H1 (cell line): Measurements from ENCODE around the gene SUPT4H1. TPM values are rescaled to one million over a fixed set of nuclear protein-coding genes. Genes with fewer than 3 reads are reported as not detected.

Experiments
- CTCF ChIA-PET: fragments of 300-600 bp; sonication (Branson Sonifier 250); formaldehyde crosslinking; loops from one replicate; lab custom pipeline; 2021; ENCODE audit not compliant: partially characterized antibody; lab: Charles Lee
- POLR2A ChIA-PET: fragments of 300-600 bp; sonication (Branson Sonifier 250); formaldehyde crosslinking; loops from one replicate; lab custom pipeline; 2021; ENCODE audit warnings: inconsistent platforms; ENCODE audit not compliant: partially characterized antibody; lab: Charles Lee
- DNase-seq, 2 experiments: peaks; one replicate each; pipeline versions ENCODE4 v3.0.0 to v3.0.0-alpha.2; 2010 to 2022; ENCODE audit warnings: low spot score in 2 of 2, low read depth in 1 of 2, mixed read lengths in 1 of 2
- FAIRE-seq: peaks from 2 replicates; lab custom pipeline; 2011; peaks lifted over from hg19 to GRCh38; lab: Jason Lieb, UNC
- H2AFZ ChIP-seq: 2 replicates; pipeline ENCODE4 v1.8.1; 2012; ENCODE audit warnings: low read length, inconsistent platforms
- H2AK5ac ChIP-seq: 2 replicates; pipeline ENCODE4 v1.6.1; 2013; ENCODE audit warnings: low read depth, low read length
- H2BK120ac ChIP-seq: replicated peaks from 2 replicates; pipeline ENCODE3; 2013; ENCODE audit warnings: low read depth, low read length, inconsistent platforms
- H2BK12ac ChIP-seq: 2 replicates; pipeline ENCODE4 v1.6.1; 2013; ENCODE audit warnings: low read depth, low read length
- H2BK15ac ChIP-seq: 2 replicates; pipeline ENCODE4 v1.6.1; 2013; ENCODE audit warnings: low read length
- H2BK20ac ChIP-seq: 2 replicates; pipeline ENCODE4 v1.6.1; 2013; ENCODE audit warnings: low read length
- H2BK5ac ChIP-seq: 2 replicates; pipeline ENCODE4 v1.6.1; 2013; ENCODE audit warnings: low read depth, low read length
- H3K14ac ChIP-seq: 2 replicates; pipeline ENCODE4 v1.6.1; 2013; ENCODE audit warnings: inconsistent platforms; ENCODE audit not compliant: insufficient read length
- H3K18ac ChIP-seq: 2 replicates; pipeline ENCODE4 v1.6.1; 2013; ENCODE audit warnings: low read length; ENCODE audit errors: extremely low read depth
- H3K23ac ChIP-seq: 2 replicates; pipeline ENCODE4 v1.6.1; 2013; ENCODE audit warnings: inconsistent platforms; ENCODE audit not compliant: insufficient read length
- H3K23me2 ChIP-seq: 2 replicates; pipeline ENCODE4 v1.6.1; 2013; ENCODE audit warnings: low read depth, low read length
- H3K27ac ChIP-seq: 2 replicates; pipeline ENCODE4 v1.6.1; 2011; ENCODE audit warnings: low read depth, low read length, inconsistent platforms
- H3K27me3 ChIP-seq, 4 experiments: replicated peaks in 1 of 4; 1 replicate in 1 of 4; 2 replicates in 3 of 4; pipeline versions ENCODE4 v1.6.1 to v1.8.1; 2011 to 2013; ENCODE audit warnings: low read length in 3 of 4, mild to moderate bottlenecking in 3 of 4, inconsistent platforms in 2 of 4, mixed read lengths in 2 of 4, moderate library complexity in 1 of 4; ENCODE audit not compliant: control insufficient read depth in 3 of 4, insufficient read depth in 3 of 4; ENCODE audit errors: extremely low read depth in 1 of 4
- H3K36me3 ChIP-seq, 4 experiments: 2 replicates each; pipeline versions ENCODE4 v1.6.1 to v1.8.1; 2011 to 2013; ENCODE audit warnings: mild to moderate bottlenecking in 4 of 4, low read length in 3 of 4, moderate library complexity in 2 of 4, control low read depth in 1 of 4, inconsistent platforms in 1 of 4; ENCODE audit not compliant: insufficient read depth in 4 of 4, control insufficient read depth in 2 of 4
- H3K4ac ChIP-seq: replicated peaks from 2 replicates; pipeline ENCODE3; 2013; ENCODE audit warnings: low read length, low read depth, mixed read lengths, inconsistent platforms; ENCODE audit not compliant: insufficient read length
- H3K4me1 ChIP-seq, 4 experiments: replicated peaks in 1 of 4; 1 replicate in 1 of 4; 2 replicates in 3 of 4; pipeline versions ENCODE4 v1.6.1 to v1.8.1; 2011 to 2013; ENCODE audit warnings: low read length in 3 of 4, inconsistent platforms in 2 of 4, mixed read lengths in 1 of 4; ENCODE audit not compliant: insufficient read depth in 4 of 4, control insufficient read depth in 3 of 4
- H3K4me2 ChIP-seq, 2 experiments: 2 replicates each; pipeline versions ENCODE4 v1.6.1 to v1.8.1; 2011 to 2013; ENCODE audit warnings: low read depth in 2 of 2, low read length in 2 of 2, control low read depth in 1 of 2, inconsistent platforms in 1 of 2, mild to moderate bottlenecking in 1 of 2; ENCODE audit not compliant: insufficient read depth in 1 of 2
- H3K4me3 ChIP-seq, 4 experiments: fragments of 200-600, 300-600 bp in 1 of 4; sonication (generic), shearing (Covaris generic), sonication (Bioruptor Twin) in 1 of 4; 2 replicates each; pipeline versions ENCODE4 v1.5.1 to v1.8.1; 2011 to 2016; ENCODE audit warnings: low read length in 4 of 4, low read depth in 3 of 4, control low read depth in 2 of 4, inconsistent platforms in 2 of 4, mild to moderate bottlenecking in 2 of 4, mixed read lengths in 1 of 4, moderate library complexity in 1 of 4; ENCODE audit not compliant: insufficient read depth in 2 of 4; ENCODE audit errors: extremely low read depth in 1 of 4
- H3K56ac ChIP-seq: replicated peaks from 2 replicates; pipeline ENCODE3; 2013; ENCODE audit warnings: low read depth, mild to moderate bottlenecking, mixed read lengths, low read length, inconsistent platforms; ENCODE audit not compliant: insufficient read length
- H3K79me1 ChIP-seq: 2 replicates; pipeline ENCODE4 v1.6.1; 2013; ENCODE audit warnings: low read depth, low read length, control low read depth
- H3K79me2 ChIP-seq, 2 experiments: 2 replicates each; pipeline versions ENCODE4 v1.6.1 to v1.8.1; 2012 to 2013; ENCODE audit warnings: low read length in 2 of 2, mild to moderate bottlenecking in 2 of 2, inconsistent platforms in 1 of 2; ENCODE audit not compliant: insufficient read depth in 2 of 2, control insufficient read depth in 1 of 2
- H3K9ac ChIP-seq, 4 experiments: replicated peaks in 1 of 4; 1 replicate in 1 of 4; 2 replicates in 3 of 4; pipeline versions ENCODE4 v1.6.1 to v1.8.1; 2011 to 2013; ENCODE audit warnings: low read depth in 3 of 4, low read length in 3 of 4, control low read depth in 2 of 4, mild to moderate bottlenecking in 2 of 4, moderate library complexity in 2 of 4, inconsistent platforms in 1 of 4; ENCODE audit errors: extremely low read depth in 1 of 4
- H3K9me3 ChIP-seq, 2 experiments: 2 replicates each; pipeline versions ENCODE4 v1.6.1 to v1.8.1; 2012 to 2013; ENCODE audit warnings: mild to moderate bottlenecking in 2 of 2, moderate library complexity in 2 of 2, control low read depth in 1 of 2, inconsistent platforms in 1 of 2, low read depth in 1 of 2, low read length in 1 of 2, mixed read lengths in 1 of 2; ENCODE audit not compliant: insufficient read depth in 2 of 2
- H4K20me1 ChIP-seq, 2 experiments: replicated peaks in 1 of 2; 2 replicates each; pipeline versions ENCODE3 to v1.8.1; 2011 to 2013; ENCODE audit warnings: inconsistent platforms in 2 of 2, low read length in 2 of 2, mild to moderate bottlenecking in 1 of 2; ENCODE audit not compliant: insufficient read depth in 2 of 2, control insufficient read depth in 1 of 2
- H4K5ac ChIP-seq: 2 replicates; pipeline ENCODE4 v1.6.1; 2013; ENCODE audit warnings: low read length, low read depth, mixed read lengths, inconsistent platforms; ENCODE audit not compliant: insufficient read length
- H4K8ac ChIP-seq: 2 replicates; pipeline ENCODE4 v1.8.0; 2013; ENCODE audit warnings: mild to moderate bottlenecking, moderate library complexity, low read length, inconsistent platforms; ENCODE audit not compliant: insufficient read depth; ENCODE audit errors: extremely low read depth
- H4K91ac ChIP-seq: replicated peaks from 2 replicates; pipeline ENCODE3; 2013; ENCODE audit warnings: low read length, mixed read lengths, inconsistent platforms; ENCODE audit not compliant: insufficient read length
- BRCA1 ChIP-seq: IDR thresholded peaks from 2 replicates; pipeline ENCODE4 v1.6.1; 2012; ENCODE audit warnings: low read depth, low read length, improper control_type of control experiment
- SIRT6 ChIP-seq: IDR thresholded peaks from one replicate; pipeline ENCODE4 v1.7.1; 2012; ENCODE audit warnings: low read length, inconsistent platforms
- TAF1 ChIP-seq: IDR thresholded peaks from 2 replicates; pipeline ENCODE4 v1.6.1; 2011; ENCODE audit warnings: mild to moderate bottlenecking, low read depth, low read length
- TEAD4 ChIP-seq: IDR thresholded peaks from 2 replicates; pipeline ENCODE4 v1.6.1; 2012; ENCODE audit warnings: low read depth, low read length, inconsistent platforms, mixed read lengths
- WGBS, 2 experiments: shearing (Covaris generic) in 1 of 2; methylation state at CpG; one replicate each; pipeline versions ENCODE4 v1.1.6 to v1.1.7; 2013 to 2015; ENCODE audit warnings: low lambda C conversion rate in 2 of 2, mixed read lengths in 2 of 2, inconsistent platforms in 1 of 2, low coverage in 1 of 2, missing lambda C conversion rate in 1 of 2; ENCODE audit not compliant: insufficient replicate concordance in 2 of 2, insufficient coverage in 1 of 2, insufficient read length in 1 of 2; ENCODE audit errors: extremely low coverage in 1 of 2, missing lambda C conversion rate in 1 of 2; 5-methylcytosine and 5-hydroxymethylcytosine counted together
- polyA plus RNA-seq, 7 experiments: library from polyadenylated mRNA; depleted of rRNA in 3 of 7; stranded (reverse) in 5 of 7; unstranded in 2 of 7; fragments of >200 nt in 5 of 7; fragments of 200-250 nt in 2 of 7; gene quantifications; 1 replicate in 5 of 7; 2 replicates in 1 of 7; 4 replicates in 1 of 7; pipeline versions ENCODE4 v1.2.1 to v1.2.3, GENCODE V29; 2011 to 2013; ENCODE audit warnings: missing spikeins in 2 of 7, mixed read lengths in 2 of 7
- total RNA-seq: library from RNA; stranded (reverse); fragmentation: NEBNext Ultra II Directional; extraction: Animal tissue kit (Norgen Biotek cat#: 25700); gene quantifications from 2 replicates; pipeline ENCODE4 v1.2.1, GENCODE V29; 2021

SUPT4H1 gene
- total and polyA plus RNA-seq, 2 of the 8 experiments (the other 6 are each of a cell fraction or from before 2014, with no cell fraction given), result 112 to 143 TPM

GRCh38 chr17:58386708-58387107 is 34.7 kb upstream of the SUPT4H1 start:
- no peak overlapping the region for H4K91ac ChIP-seq
- no peak for FAIRE-seq
- H4K20me1 ChIP-seq, result no peaks in the 10 kb centered on the region
- DNase-seq, result no peak
- H2BK120ac ChIP-seq, result no peak overlapping the region
- no peaks in the 10 kb centered on the region for H3K79me1 ChIP-seq
- no peak overlapping the region for H2BK5ac ChIP-seq
- no peak overlapping the region for H4K8ac ChIP-seq
- no peak overlapping the region for H3K14ac ChIP-seq
- H3K4me3 ChIP-seq, result no peak overlapping the region
- H3K27ac ChIP-seq, result no peak overlapping the region
- no peak overlapping the region for H4K5ac ChIP-seq
- WGBS, 2 experiments, result 86% methylated on average over 3 of the region's 3 CpGs; no CpG with 5 or more reads in 1 of the 2 experiments
- no peaks in the 10 kb centered on the region for H3K36me3 ChIP-seq
- TF ChIP-seq TEAD4 (no peak), SIRT6 (no peak), TAF1 (no peak), BRCA1 (no peak)
- TF ChIP-seq, all 59 proteins: peak for 0
- Histone ChIP-seq H2AFZ (no peak overlapping the region), H3K79me2 (no peaks in the 10 kb centered on the region), H3K9me3 (no peaks in the 10 kb centered on the region), H2BK20ac (no peak overlapping the region), H3K9ac (no peak overlapping the region), H3K4me1 (peaks cover 3 to 18% (median 6%) of the 10 kb centered on the region in 4 experiments; a peak in 5 of 7 replicates), H3K18ac (no peak overlapping the region), H3K4me2 (no peak overlapping the region), H3K4ac (no peak overlapping the region), H3K23me2 (no peaks in the 10 kb centered on the region), H3K56ac (no peak overlapping the region), H3K23ac (no peak overlapping the region), H2BK15ac (0 out of 2 replicates have a peak overlapping the region, but pooled peaks have one; percentile 36), H3K27me3 (no peaks in the 10 kb centered on the region; a peak in 1 of 7 replicates), H2AK5ac (no peak overlapping the region), H2BK12ac (no peak overlapping the region)
- POLR2A ChIA-PET, result no interaction called here
- CTCF ChIA-PET, result no interaction called here
